HL-60 (cell line): ENCODE measurements around the gene FMN1.

Experiments
- CTCF ChIP-seq: IDR thresholded peaks from one replicate; pipeline ENCODE4 v1.5.1; 2011; ENCODE audit warnings: low read length, control low read depth, inconsistent platforms; ENCODE audit not compliant: insufficient read depth
- GABPA ChIP-seq: IDR thresholded peaks from 2 replicates; pipeline ENCODE4 v1.6.1; 2012; ENCODE audit warnings: low read depth
- POLR2AphosphoS5 ChIP-seq: IDR thresholded peaks from 2 replicates; pipeline ENCODE4 v1.6.1; 2012; ENCODE audit warnings: low read depth
- REST ChIP-seq: IDR thresholded peaks from 2 replicates; pipeline ENCODE4 v1.6.1; 2012; ENCODE audit warnings: low read depth; ENCODE audit not compliant: insufficient replicate concordance
- SPI1 ChIP-seq: IDR thresholded peaks from 2 replicates; pipeline ENCODE4 v1.6.1; 2012; ENCODE audit warnings: low read depth, mild to moderate bottlenecking, borderline replicate concordance

- TF ChIP-seq CTCF (no peak), GABPA (no peak), REST (no peak), POLR2AphosphoS5 (no peak), SPI1 (no peak)
Observed at GRCh38 chr15:32982001-32982400, 212.5 kb downstream of the FMN1 start.
